ENCODE results near the gene ZNF777. TPM values are rescaled to one million over a fixed set of nuclear protein-coding genes. Genes with fewer than 3 reads are reported as not detected.

Gene ZNF777
- total RNA-seq, 1 donor, result 7.2 TPM

DNA sequence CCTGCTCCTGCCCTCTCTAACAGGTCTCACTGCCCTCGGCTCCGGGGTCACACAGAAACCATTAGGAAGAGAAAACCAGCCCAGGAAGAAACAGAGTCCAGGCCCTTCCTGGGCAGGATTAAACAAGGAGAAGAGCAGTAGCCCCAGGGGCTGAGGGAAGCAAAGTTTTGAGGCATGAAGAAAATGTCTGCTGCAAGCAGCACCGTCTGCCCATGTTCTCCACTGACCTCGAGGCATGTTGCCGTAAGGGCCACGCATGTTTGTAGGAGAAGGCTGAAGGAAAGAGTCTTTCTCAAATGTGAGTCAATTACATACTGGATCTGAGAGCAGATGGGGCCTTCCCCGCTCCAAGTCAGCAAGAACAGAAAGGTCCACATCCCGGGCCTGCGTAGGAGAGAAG lies 32.5 kb upstream of the ZNF777 start:
- DNase-seq (ENCODE audit: low read depth), result no peak
- H3K4me3 ChIP-seq (ENCODE audit: low read depth, low read length), result no peak overlapping the region
- TF ChIP-seq CTCF (IDR thresholded peaks at IDR 0.05; ENCODE audit: insufficient read depth, low read length), result no peak

DNA sequence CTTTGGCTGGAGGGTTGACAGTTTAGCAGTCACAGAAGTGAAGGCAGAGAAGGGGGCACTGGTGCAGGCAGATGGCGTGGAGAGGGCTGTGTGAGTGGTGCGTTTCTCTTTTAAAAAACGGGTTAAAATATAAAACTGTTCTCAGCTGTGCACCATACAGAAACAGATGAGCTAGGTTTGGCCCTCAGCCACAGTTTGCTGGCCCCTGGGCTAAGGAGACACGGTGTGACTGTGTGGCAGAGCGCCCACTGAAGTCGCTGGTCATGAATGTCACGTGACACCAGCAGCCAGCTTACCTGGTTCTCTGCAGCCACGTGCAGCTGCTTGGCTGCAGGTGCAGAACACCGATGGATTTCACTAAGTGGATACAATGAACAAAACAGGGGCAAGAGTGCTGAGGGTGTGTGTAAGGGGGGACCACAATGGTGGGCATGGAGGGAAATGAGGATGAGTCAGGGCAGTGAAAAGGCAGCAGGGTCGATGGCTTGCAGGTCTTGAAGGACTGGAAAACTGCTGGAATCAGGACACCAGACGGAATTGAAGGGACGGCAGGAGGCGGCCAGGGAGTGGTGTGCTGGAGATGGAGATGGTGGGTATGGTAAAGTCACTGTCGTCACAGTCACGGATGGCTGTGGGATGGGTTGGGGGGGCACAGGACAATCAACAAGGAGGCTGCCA lies 29.4 kb upstream of the ZNF777 start:
- H3K4me3 ChIP-seq (ENCODE audit: low read depth, low read length), result no peak overlapping the region
- no peak for TF ChIP-seq CTCF (IDR thresholded peaks at IDR 0.05; ENCODE audit: insufficient read depth, low read length)
- no peak for DNase-seq (ENCODE audit: low read depth)

- no peak overlapping the region for H3K4me3 ChIP-seq (ENCODE audit: low read depth, low read length)
- no peak for TF ChIP-seq CTCF (IDR thresholded peaks at IDR 0.05; ENCODE audit: insufficient read depth, low read length)
- DNase-seq (ENCODE audit: low read depth), result no peak
Observed at GRCh38 chr7:149489391-149490024, 28.6 kb upstream of the ZNF777 start.

DNA sequence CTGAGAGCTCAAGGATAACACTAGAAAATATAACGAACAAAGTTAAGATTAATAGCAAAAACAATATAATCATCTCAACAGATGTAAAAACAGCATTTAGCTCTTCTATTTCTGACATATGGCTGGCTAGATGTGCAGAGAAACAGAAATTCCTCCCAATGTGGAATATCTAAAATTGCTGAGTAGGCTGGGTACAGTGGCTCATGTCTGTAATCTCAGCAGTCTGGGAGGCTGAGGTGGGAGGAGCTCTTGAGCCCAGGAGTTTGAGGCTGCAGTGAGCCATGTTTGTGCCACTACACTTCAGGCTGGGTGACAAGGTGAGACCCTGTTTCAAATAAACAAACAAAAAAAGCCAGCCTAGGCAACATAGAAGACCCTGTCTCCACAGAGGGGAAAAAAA lies 18.7 kb upstream of the ZNF777 start:
- no peak overlapping the region for H3K4me3 ChIP-seq (ENCODE audit: low read depth, low read length)
- no peak for DNase-seq (ENCODE audit: low read depth)
- TF ChIP-seq CTCF (IDR thresholded peaks at IDR 0.05; ENCODE audit: insufficient read depth, low read length), result no peak

- DNase-seq (ENCODE audit: low read depth), result no peak
- no peak overlapping the region for H3K4me3 ChIP-seq (ENCODE audit: low read depth, low read length)
- no peak for TF ChIP-seq CTCF (IDR thresholded peaks at IDR 0.05; ENCODE audit: insufficient read depth, low read length)
Observed at GRCh38 chr7:149478754-149479153, 17.9 kb upstream of the ZNF777 start.

DNA sequence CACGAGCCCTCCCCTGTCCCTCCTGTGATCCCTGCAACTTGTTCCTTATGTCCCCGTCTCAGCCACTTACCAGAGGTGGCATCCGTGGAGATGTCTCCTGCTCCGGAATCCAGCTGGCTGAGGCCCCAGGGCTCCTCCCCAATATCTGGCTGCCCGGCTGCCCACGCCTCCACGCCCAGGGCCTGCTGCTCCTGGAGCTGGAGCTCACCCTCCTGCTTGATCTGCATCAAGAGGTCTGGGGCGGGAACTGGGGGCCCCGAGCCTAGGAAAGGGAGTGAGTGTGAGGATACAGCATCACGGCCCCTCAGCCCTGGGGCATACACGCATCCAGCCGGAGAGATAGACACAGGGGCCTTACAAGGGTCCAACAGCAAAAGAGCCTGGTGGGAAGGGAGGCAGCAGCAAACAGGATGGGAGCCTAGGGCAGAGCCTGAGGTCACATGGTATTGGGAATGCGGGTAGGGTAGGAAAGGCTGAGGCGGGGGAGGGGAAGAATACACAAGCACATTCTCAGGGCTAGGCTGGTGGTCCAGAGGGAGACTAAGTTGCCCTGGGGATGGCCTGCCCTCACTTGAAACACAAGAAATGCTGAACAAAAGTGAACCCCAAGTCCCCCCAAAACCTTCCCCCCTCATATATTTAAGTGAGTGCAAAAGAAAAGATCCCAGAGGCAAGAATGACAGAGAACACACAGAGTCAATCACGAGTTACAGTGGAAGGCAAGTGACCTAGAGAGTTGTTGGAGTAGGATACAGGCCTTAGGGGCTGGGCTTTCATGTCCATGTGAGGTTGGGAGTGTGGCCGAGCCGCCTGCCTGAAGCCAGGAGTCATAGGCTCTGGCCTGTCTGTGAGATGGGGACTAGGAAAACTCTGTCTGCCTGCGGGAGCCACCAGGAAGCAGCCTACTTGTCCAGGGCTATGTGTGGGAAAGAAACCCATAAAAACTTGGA lies 16.9 kb upstream of the ZNF777 start:
- no peak for TF ChIP-seq CTCF (IDR thresholded peaks at IDR 0.05; ENCODE audit: insufficient read depth, low read length)
- no peak for DNase-seq (ENCODE audit: low read depth)
- H3K4me3 ChIP-seq (ENCODE audit: low read depth, low read length), result no peak overlapping the region
